CD4-positive, alpha-beta T cell treated with Interleukin-15 for 1 hour (primary cell): ENCODE measurements around the gene GPD2.

ENCODE experiments used
- DNase-seq: peaks from one replicate; pipeline ENCODE4 v3.0.0-alpha.2; 2020

GPD2 gene

GRCh38 chr2:156435718-156436496 lies at the start of gene GPD2:
TSS of gene GPD2 (plus strand) at chr2:156436379. CDS start at chr2:156476106, 39,727 bp downstream.
- peak; percentile 65 for DNase-seq

- no peak for DNase-seq
Observed at GRCh38 chr2:156394033-156394741, 42.0 kb upstream of the GPD2 start.

DNA sequence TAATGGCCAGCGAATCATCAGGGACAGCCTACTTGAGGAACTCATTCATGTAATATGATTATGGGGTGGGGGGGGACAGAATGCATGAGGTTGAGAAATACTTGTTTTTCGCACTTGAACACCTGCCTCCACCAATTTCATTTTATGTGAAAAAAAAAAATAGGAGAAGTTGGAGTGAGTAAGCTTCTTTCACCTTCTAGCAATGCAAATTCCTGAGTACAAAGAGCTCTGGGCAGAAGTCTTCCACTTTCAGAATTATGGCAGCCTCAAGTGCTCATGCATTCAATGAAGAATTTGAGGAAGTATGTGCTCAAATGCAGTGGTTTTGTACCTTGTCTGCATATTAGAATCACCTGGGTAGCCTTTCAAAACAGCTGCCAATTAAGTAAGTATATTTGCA lies 40.1 kb upstream of the GPD2 start:
- no peak for DNase-seq

DNA sequence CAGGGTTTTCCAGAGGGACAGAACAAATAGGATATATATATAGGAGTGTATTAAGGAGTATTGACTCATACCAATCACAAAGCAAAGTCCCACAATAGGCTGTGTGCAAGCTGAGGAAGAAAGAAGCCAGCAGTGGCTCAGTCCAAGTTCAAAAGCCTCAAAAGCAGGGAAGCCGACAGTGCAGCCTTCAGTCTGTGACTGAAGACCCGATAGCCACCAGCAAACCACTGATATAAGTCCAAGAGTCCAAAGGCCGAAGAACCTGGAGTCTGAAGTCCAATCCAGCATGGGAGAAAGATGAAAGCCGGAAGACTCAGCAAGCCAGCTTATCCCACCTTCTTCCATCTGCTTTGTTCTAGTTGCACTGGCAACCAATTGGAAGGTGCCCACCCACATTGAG lies 39.0 kb upstream of the GPD2 start:
- no peak for DNase-seq

GRCh38 chr2:156398176-156398575 lies 38.0 kb upstream of the GPD2 start:
- DNase-seq: no peak

DNA sequence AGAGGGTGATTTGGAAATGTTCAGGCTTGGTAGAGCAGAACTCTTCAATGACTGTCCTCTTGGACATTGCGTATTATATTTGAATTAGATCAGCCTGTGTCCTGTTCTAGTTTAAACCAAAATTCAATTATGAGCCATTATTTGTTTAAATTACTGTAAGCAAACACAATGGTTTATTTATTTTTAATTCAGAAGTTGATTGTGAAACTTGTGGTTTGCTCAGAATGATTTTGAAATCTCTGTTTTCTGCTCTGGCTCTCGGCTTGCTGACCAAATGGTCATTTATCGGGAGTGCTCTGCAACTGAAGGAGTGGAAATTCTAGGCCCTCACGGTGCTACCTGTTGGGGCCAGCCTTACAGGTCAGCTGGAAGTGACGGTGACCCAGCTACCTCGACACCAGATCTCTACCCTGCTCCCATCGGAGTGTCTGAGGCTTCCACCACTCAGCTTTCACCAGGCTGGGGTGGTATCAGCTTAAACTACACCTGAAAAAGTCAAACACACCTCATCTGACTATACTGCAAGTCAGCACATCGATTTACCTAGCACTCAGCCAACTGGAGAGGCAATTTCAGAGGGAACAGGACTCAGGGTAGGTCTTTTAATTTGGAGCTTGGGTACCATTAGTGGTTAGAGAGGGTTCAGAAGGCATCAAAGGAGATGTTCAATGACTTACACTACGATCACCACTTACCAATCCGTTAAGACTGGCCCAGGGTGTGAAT lies 36.8 kb upstream of the GPD2 start:
- no peak for DNase-seq

DNA sequence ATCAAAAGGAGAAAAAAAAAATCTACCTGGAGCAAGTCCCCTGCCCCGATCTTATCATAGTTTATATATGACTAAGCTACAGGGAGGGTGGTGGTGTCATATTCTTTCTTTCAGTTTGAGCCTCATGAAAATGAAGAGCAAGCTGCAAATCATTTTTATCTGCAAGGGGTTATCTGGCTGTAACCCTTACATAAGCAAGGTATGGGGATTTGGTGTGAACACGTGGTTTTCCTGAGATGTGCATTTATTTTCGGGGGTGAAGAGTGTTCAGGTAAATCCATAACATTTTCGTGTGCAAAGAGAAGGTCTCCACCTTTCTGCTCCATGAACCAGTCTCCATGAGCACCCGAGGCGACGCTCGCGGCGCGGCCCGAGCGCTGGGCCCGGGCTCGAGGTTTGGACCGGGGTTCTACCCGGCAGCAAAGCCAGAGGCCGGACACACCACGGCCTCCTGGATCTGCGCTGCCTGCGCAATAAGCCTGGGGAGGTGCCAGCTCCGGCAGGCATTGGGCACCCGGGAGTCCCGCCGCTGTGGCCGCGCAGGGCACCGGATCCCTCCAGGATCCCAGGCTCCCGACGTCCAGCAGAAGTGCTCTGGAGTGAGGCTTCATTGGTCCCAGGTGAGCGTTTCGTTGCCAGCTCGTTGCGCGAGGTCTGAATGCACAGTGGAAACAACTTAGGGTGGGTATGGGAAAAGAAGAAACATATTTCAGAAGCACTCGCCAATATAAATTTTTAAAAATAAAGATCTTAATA lies 36.1 kb upstream of the GPD2 start:
- peak; percentile 58 for DNase-seq

- DNase-seq: peak; percentile 83
Observed at GRCh38 chr2:156400706-156401678, 35.2 kb upstream of the GPD2 start.

DNA sequence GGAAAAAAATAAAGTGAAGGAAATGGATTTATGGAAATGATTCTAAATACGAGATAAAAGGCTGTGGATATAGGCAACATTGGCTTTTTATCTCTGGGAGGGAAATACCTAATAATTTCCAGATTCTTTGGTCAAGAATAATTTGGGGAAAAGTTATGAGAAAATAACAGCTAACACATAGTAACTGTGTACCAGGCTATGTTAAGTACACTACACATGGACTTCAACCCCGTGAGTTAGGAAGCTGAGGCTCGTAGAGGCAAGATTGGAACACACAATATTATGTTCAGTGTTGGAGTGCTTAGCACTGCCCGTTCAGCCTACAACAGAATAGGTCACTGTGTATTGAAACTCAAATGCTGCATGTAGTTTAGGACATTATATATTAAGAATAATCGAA lies 34.3 kb upstream of the GPD2 start:
- no peak for DNase-seq

DNA sequence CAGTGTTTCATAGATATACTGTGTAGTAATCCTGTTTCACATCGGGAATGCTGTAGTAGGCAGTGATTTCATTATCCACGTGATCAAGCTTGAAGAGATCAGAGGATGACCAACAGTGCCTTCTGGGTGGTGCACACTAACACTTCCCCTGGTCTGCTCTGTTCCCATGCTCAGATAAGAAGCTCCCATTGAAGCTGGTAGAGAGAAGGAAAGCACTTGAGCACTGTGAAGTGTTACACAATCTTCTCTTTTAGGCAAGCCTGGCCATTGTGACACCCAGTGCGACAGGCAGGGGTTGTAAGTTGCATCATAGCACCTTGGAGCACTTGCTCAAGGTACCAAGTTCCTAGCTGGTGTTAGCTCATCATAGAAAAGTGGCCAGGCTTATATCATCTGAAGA lies 30.6 kb upstream of the GPD2 start:
- peak; percentile 77 for DNase-seq

GRCh38 chr2:156411835-156412234 lies 24.3 kb upstream of the GPD2 start:
- no peak for DNase-seq

- DNase-seq: no peak
Observed at GRCh38 chr2:156421851-156422250, 14.3 kb upstream of the GPD2 start.

GRCh38 chr2:156423674-156424282 lies 12.4 kb upstream of the GPD2 start:
- DNase-seq: no peak

DNA sequence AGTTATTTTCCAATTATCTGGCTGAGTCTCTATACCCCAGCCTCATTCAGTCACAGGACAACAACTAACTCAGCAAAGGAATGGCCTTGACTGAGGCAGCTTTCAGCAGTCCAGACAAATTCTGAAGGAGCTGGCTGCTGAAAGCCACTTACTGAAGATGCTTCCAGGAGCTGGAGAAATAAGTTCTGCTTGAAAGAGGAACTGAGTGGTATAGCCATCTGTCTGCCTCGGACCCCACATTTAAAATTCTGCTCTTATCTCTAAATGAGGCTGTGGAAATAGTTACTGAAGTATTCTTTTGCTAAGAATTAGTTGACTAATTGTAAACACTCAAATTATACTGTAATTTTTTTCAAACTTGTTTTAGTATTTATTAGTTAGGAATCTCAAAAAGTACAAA lies 9.1 kb upstream of the GPD2 start:
- no peak for DNase-seq

DNA sequence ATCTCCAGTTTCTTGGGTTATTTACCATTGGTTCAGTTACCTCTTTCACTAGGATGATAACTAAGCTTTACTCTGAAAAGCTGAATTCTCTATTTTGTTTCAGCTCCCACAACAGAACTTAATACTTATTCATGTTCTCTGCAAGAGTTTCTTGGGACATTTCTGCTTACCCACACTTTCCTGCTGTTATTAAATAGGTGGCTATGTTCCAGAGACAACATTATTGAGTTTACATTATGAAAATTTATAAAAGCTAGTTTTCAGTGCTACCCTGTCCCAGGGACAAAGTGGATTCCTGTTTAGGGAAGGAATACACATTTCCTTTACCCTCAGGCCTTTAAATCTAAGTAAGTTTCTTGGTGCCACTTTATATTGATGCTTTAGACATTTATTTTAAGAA lies 7.0 kb upstream of the GPD2 start:
- no peak for DNase-seq

- no peak for DNase-seq
Observed at GRCh38 chr2:156430236-156430979, 5.8 kb upstream of the GPD2 start.

DNA sequence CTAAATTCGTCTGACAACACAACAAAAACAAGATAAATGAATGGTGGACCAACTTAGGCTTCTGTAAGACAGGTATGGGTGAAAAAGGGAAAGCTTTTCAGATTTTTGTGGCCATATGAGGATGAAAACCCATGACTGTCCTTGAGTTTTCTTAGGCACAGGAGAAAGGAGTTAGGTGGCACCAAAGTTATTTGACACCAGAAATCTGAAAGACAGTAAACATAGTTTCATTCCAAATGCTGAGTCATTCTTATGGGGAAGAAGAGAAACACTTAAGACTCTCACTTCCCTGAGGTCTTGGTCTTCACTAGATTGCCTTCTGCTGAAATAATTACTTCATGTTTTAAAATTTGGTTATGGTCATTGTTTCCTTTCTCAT lies 5.2 kb upstream of the GPD2 start:
- no peak for DNase-seq

DNA sequence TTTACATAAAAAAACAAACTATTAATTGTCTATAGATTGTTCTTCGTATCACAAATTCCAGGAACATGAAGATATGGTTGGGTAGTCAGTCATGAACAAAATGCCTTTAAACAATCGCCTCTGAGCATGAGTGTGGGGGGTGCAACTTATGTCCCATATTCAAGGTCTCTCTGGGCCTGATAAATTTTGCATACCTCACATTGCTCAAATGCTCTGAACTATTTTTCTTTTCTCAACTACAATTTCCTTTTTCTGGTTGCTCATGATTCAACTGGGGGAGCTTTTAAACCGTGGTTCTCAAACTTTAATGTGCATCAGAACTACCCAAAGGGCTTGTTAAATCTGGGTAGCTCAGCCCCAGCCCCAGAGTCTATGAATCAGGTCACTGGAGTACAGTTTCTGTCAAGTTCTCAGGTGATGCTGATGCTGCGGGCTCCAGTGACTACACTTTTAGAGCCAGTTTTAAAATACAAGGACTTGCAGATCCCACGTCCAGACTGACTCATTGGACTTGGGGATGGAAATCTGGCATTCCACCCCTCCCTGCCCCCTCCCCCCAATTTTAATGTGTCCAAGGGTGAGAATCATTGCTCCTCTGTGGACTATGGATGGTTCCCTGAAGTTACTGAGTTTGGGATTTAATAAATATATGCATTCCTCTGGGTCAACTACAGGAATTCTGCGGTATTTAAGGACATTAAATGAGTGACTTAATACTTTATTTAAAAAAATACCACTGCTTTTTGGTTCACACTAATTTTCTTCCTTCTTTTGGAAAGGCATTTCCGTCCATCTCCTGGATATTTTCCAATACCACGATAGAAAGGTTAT lies 1.5 kb upstream of the GPD2 start:
- DNase-seq: no peak

DNA sequence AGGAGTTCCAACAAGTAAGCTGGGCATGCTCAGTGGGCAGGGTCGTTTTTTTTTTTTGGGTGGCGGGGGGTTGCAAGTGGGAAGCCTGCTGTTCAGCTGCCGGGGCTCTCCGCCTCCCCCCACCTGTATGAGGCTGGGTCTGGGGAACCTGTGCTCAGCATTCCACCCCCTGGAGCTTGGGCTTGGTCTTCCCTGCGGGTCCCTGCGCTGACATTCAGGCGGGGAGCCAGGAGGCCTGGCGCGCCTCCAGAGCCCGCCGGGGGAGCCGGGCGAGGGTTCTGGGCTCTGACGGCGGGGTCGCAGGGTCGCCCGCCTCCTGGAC lies 822 bp upstream of the GPD2 start:
- no peak for DNase-seq
